RPMI7951 (cell line): ENCODE measurements around the gene STK24. TPM values are rescaled to one million over a fixed set of nuclear protein-coding genes. Genes with fewer than 3 reads are reported as not detected.
A peak's percentile ranks its signal among the peaks of the same experiment; 100 is the strongest.

Source experiments
- DNase-seq: peaks from one replicate; pipeline ENCODE4 v3.0.0-alpha.2; 2012; ENCODE audit warnings: low read depth
- total RNA-seq: library from RNA; depleted of rRNA; stranded (reverse); fragments of >200 nt; shearing (Covaris generic); gene quantifications from 2 replicates; pipeline ENCODE4 v1.2.3, GENCODE V29; 2014

The STK24 gene
- total RNA-seq, 1 experiment from 2014 or later, result 92.5 TPM

- DNase-seq, result peak; percentile 84
Observed at GRCh38 chr13:98556968-98557631, 19.8 kb downstream of the STK24 start.

- DNase-seq, result no peak
Observed at GRCh38 chr13:98556142-98556816, 20.6 kb downstream of the STK24 start.

- DNase-seq, result peak; percentile 39
Observed at GRCh38 chr13:98549728-98550317, 27.1 kb downstream of the STK24 start.

- DNase-seq, result peak; percentile 83
Observed at GRCh38 chr13:98549006-98549727, 27.7 kb downstream of the STK24 start.

GRCh38 chr13:98548230-98548629 lies 28.7 kb downstream of the STK24 start:
- DNase-seq, result peak; percentile 52

GRCh38 chr13:98547455-98547854 lies 29.5 kb downstream of the STK24 start:
- no peak for DNase-seq

- no peak for DNase-seq
Observed at GRCh38 chr13:98546402-98546801, 30.5 kb downstream of the STK24 start.

DNA sequence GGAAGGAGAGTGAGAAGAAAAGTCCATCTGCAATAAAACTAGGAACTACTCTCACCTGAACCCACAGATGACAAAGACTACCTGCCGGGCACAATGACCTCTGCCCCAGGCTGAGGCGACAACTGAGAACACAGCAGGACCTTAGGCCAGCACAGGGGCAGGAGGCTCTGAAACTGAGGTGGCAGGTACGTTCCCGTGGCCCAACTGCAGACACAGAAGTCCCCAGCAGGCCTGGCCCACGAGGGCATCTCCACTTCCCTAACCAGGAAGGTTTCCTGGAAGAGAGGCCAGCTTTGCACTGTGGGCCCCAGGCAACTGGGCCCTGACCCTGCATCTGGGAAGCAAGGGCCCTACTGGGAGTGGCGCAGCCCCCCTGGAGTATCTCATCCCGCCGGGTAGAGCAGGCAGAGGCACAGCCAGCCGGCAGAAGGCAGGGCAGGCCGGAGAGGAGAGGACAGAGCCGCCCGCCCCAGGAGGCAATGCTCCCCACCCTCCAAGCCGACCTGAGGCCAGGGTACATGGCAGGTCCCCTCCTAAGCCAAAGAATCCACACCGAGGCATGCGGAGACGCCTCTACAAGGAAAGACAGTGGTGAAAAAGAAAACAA lies 32.7 kb downstream of the STK24 start:
- no peak for DNase-seq

GRCh38 chr13:98543378-98544103 lies 33.4 kb downstream of the STK24 start:
- DNase-seq, result no peak

GRCh38 chr13:98542568-98543377 lies 34.1 kb downstream of the STK24 start:
- DNase-seq, result no peak

DNA sequence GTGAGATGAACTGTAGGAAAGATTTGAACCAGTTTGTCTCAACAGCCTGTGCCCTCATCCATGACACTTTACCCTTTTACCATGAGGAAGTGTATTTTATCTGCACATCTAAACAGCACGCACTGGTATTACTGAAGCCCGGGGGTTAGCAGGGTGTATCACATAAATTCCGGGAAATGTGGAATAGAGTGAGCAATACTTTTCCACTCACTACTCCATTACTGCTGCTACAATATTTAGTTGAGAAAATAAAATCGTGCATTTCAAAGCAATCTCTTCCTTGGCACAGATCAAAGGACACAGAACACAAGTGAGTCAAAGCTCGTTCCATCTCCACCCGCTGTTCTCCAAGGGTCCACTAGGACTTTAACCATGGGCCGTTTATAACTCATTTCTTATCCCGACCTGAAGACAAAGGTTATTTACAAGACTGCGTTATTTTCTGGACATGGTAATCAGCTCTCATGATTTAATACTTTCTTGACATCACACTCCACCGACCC lies 35.2 kb downstream of the STK24 start:
- DNase-seq, result no peak

DNA sequence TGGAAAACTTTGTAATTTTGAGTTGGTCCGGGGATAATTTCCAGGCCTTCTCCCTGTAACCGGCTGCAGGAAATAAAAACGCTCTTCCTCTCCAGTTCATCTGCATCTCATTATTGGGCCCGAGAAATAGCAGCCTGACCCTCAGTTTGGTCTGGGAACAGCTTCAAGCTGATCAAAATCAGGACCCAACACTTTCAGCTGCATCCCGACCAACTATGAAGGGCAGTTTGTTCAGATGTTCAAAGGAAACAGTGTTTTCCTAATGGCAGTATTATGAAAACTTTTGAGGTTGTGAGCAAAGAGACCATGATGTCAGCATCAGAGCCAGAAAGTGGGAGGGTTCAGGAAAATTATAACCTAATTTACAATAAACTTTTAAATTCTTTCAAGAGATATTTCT lies 35.7 kb downstream of the STK24 start:
- DNase-seq, result peak; percentile 26

DNA sequence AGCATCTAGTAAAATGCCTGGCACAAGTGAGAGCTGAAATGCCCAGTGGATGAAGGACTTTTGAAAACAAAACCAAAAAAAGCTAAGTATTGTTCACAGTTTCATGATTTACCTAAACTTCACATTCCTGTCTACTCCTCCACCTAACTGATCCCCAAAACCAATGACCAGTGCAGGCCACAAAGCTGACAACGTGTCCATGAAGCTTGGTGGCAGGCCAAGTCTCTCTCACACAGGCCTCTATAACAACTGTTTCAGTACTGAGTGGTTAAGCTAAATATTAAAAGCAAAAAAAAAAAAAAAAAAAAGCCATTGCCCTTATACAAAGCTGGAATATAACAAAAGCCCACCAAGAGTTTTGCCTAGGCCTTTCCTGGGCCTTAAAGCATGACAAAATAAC lies 36.4 kb downstream of the STK24 start:
- peak; percentile 17 for DNase-seq

- peak; percentile 68 for DNase-seq
Observed at GRCh38 chr13:98539666-98540065, 37.2 kb downstream of the STK24 start.

DNA sequence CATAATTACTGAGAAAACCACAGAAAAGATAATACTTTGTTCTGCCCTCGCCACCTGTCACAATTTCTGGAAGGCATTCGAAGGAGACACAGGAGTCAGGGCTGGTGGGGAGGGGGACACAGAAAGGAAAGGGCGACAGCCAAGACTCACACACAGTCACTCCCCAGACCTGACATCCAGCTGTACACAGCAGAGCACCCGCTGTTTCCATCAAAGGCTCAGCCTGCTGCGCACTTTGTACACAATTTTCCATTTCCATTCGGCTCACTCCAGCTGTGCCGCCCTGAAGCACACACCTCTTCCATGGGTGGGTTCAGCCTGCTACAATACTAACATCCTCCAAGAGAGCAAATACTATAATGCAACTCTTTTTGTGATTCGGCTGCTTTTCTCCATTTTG lies 38.0 kb downstream of the STK24 start:
- no peak for DNase-seq

DNA sequence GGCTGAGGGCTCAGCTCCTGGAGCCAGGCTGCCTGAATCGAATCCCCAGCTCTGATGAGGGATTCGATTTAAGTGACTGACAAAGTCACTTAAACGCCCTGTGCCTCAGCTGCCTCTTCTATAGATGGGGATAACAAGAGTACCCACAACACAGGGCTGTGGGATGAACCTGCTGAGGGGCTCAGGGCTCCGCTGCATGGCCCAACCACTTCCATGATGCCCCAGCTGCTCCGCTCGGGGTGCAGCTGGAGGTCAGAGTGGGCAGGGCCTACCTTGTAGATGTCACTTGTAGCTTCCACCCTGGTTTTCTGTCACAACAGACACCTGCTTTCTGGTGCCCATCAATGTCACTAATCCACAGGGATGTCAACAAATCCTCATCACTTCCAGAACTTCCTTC lies 39.2 kb downstream of the STK24 start:
- DNase-seq, result no peak

- no peak for DNase-seq
Observed at GRCh38 chr13:98537306-98537705, 39.6 kb downstream of the STK24 start.

DNA sequence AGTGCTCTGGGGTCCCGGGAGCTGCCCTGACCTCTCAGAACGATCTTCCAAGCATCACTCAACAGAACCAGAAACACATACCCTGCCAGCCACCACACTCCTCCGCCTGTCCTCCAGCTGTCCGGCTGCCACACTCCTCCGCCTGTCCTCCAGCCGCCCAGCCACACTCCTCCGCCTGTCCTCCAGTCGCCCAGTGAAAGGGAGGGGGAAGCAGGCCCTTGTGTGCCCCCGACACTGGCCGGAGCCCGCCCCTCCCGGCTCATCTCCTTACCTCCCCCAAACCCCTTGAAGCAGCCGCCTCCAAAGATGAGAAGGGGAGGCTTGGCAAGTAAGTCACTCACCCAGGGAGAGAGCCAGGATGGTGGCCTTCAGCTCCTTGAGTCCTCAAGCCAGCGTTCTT lies 40.2 kb downstream of the STK24 start:
- no peak for DNase-seq

DNA sequence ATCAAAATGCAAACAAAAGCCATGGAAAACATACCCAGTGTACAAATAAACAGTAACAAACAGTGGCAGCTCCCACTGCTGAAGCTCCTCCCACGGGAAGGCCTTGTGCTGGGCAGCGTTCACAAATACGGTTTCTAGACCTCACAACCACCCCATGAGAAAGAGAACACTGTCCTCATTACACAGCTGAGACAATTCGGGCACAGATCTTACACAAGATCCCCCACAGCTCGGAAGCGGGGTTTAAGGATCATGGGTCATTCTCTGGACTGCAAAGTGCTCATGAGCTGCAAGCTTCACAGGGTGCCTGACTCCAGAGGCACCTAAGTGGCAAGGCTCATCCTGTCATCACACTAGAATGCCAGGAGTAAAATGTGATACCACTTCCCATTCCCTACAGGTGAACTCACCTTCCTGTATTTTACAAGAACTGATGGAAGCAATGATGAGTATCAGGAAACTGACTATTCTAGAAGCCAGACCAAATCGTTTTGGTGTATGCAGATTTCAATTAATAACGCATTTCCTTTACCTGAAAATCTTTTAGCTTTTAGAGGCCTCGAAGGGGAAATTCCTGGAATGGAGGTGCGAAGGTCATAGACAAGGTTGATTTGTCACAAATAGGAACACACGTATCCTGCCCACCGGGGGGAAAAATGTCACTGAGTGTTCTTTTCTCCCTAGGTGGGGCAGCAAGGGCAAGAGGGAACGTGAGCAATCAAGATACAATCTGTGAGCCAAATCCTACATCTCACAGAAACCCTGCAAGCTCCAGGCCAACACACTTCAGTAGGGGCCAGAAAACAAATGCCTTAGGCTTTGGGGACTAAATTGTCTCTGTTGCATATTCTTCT lies 41.2 kb downstream of the STK24 start:
- DNase-seq, result no peak
